Measurements from ENCODE around the gene PTPN11. TPM values are rescaled to one million over a fixed set of nuclear protein-coding genes. Genes with fewer than 3 reads are reported as not detected.

PTPN11 gene
- total and polyA plus RNA-seq, 2 experiments from 2014 or later: 78.0 to 89.5 TPM

DNA sequence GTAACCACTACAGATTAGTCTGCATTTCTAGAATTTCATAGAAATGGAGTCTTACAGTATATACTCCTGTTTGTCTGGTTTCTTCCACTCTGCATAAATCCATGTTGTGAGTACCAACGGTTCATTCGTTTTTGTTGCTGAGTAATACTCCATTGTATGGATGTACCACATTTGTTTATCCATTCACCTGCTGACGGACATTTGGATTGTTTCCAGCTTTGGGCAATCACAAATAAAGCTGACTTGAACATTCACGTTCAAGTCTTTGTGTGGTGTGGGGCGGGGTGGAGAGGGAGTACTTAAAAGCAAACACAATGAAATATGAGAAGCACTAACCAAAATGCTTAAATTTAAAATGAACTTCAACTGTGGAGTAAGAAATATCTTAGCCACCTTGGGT is 43.6 kb upstream of the PTPN11 start:
- in situ Hi-C loops (cut with MboI): loop anchor here (25.0 kb wide), 1 partner anchor 438 kb away; no protein-coding TSS in a partner anchor
- Histone ChIP-seq H3K36me3 (ENCODE audit: low read depth) (no peaks in the 10 kb centered on the region), H3F3A (ENCODE audit: insufficient read depth) (no peaks in the 10 kb centered on the region; the same call in 1 of the 2 replicates), H3K9ac (no peak overlapping the region), H3K4me2 (ENCODE audit: unreplicated experiment) (no peak overlapping the region), H3K27me3 (replicated peaks; ENCODE audit: insufficient read depth) (no peaks in the 10 kb centered on the region), H3K27ac (no peak overlapping the region), H3K79me2 (ENCODE audit: insufficient read depth) (peaks cover 100% of the 10 kb centered on the region), H4K20me1 (ENCODE audit: insufficient read depth) (no peaks in the 10 kb centered on the region), H3K9me2 (ENCODE audit: insufficient read depth) (no peaks in the 10 kb centered on the region), H2AFZ (no peak overlapping the region), H3K4me1 (ENCODE audit: insufficient read depth) (peaks cover 9% of the 10 kb centered on the region; the same call in 1 of the 2 replicates), H3K4me3 (no peak overlapping the region), H3K9me3 (ENCODE audit: low read depth) (no peaks in the 10 kb centered on the region)
- no peak for DNase-seq
- 78 to 80% methylated on average over 5 of the region's 5 CpGs for WGBS, 2 experiments (ENCODE audit: low coverage in 1 of 2, low lambda C conversion rate in 2 of 2, missing lambda C conversion rate in 2 of 2)
- TF ChIP-seq EZH2phosphoT487 (IDR thresholded peaks at IDR 0.05; ENCODE audit: insufficient read depth, low read depth) (no peak), EZH2 (IDR thresholded peaks at IDR 0.05; ENCODE audit: insufficient read depth, poor library complexity, severe bottlenecking) (no peak)

GRCh38 chr12:112380663-112381405 is 37.9 kb upstream of the PTPN11 start:
- Histone ChIP-seq H3K27me3 (replicated peaks; ENCODE audit: insufficient read depth) (no peaks in the 10 kb centered on the region), H3F3A (ENCODE audit: insufficient read depth) (no peaks in the 10 kb centered on the region; the same call in 1 of the 2 replicates), H3K9me2 (ENCODE audit: insufficient read depth) (no peaks in the 10 kb centered on the region), H3K27ac (peak overlapping the region; percentile 11; the same call in 1 of the 2 replicates), H3K9me3 (ENCODE audit: low read depth) (no peaks in the 10 kb centered on the region), H3K79me2 (ENCODE audit: insufficient read depth) (peaks cover 60% of the 10 kb centered on the region), H4K20me1 (ENCODE audit: insufficient read depth) (no peaks in the 10 kb centered on the region), H3K36me3 (ENCODE audit: low read depth) (no peaks in the 10 kb centered on the region), H3K9ac (peak overlapping the region; percentile 80), H3K4me2 (ENCODE audit: unreplicated experiment) (peak overlapping the region; percentile 90), H2AFZ (peak overlapping the region; percentile 100), H3K4me3 (peak overlapping the region; percentile 89), H3K4me1 (ENCODE audit: insufficient read depth) (0 out of 2 replicates have a peak, but pooled peaks cover 7% of the 10 kb centered on the region)
- in situ Hi-C loops (cut with MboI): loop anchor here (10.0 to 25.0 kb wide), 2 partner anchors 166 to 444 kb away; no protein-coding TSS in a partner anchor
- TF ChIP-seq EZH2 (IDR thresholded peaks at IDR 0.05; ENCODE audit: insufficient read depth, poor library complexity, severe bottlenecking): no peak
- no peak for TF ChIP-seq EZH2phosphoT487 (IDR thresholded peaks at IDR 0.05; ENCODE audit: insufficient read depth, low read depth)
- WGBS, 2 experiments (ENCODE audit: low coverage in 1 of 2, low lambda C conversion rate in 2 of 2, missing lambda C conversion rate in 2 of 2): 23 to 26% methylated on average over 34 of the region's 34 CpGs
- peak; percentile 41 for DNase-seq

DNA sequence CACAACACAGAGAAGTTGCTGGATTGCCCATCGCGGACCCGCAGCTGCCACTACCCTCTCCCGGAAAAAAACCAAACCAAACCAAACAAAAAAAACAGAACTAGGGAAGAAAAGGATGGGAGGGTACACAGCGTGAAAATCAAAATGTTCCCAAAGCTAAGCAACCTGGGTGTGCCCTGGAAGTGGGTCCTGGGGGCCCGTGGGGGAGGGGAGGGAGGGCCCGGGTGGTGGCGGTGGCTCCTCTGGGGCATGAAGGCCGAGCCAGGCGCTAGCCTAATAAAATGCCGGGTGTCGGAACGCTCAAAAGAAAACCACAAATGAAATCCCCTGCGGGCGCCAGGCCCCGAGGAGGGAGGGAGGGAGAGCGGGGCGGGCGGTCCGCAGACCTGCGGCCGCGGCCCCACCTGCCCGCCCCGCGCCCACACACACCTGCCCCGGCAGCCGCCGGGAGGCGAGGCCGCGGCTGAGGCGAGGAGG is 37.3 kb upstream of the PTPN11 start:
- no peaks in the 10 kb centered on the region for H3K9me3 ChIP-seq (ENCODE audit: low read depth)
- no peaks in the 10 kb centered on the region for H3K9me2 ChIP-seq (ENCODE audit: insufficient read depth)
- peak overlapping the region; percentile 26; the same call in 1 of the 2 replicates for H3K27ac ChIP-seq
- peak; percentile 49 for DNase-seq
- H3F3A ChIP-seq (ENCODE audit: insufficient read depth): no peaks in the 10 kb centered on the region; the same call in 1 of the 2 replicates
- peak overlapping the region; percentile 80 for H3K9ac ChIP-seq
- in situ Hi-C loops (cut with MboI): loop anchor here (10.0 to 25.0 kb wide), 2 partner anchors 167 to 444 kb away; no protein-coding TSS in a partner anchor
- H2AFZ ChIP-seq: peak overlapping the region; percentile 100
- 0 out of 2 replicates have a peak, but pooled peaks cover 7% of the 10 kb centered on the region for H3K4me1 ChIP-seq (ENCODE audit: insufficient read depth)
- TF ChIP-seq EZH2phosphoT487 (IDR thresholded peaks at IDR 0.05; ENCODE audit: insufficient read depth, low read depth): no peak
- TF ChIP-seq EZH2 (IDR thresholded peaks at IDR 0.05; ENCODE audit: insufficient read depth, poor library complexity, severe bottlenecking): no peak
- peak overlapping the region; percentile 89 for H3K4me3 ChIP-seq
- H4K20me1 ChIP-seq (ENCODE audit: insufficient read depth): no peaks in the 10 kb centered on the region
- peak overlapping the region; percentile 90 for H3K4me2 ChIP-seq (ENCODE audit: unreplicated experiment)
- H3K27me3 ChIP-seq (replicated peaks; ENCODE audit: insufficient read depth): no peaks in the 10 kb centered on the region
- WGBS, 2 experiments (ENCODE audit: low coverage in 1 of 2, low lambda C conversion rate in 2 of 2, missing lambda C conversion rate in 2 of 2): 0 to 2% methylated on average over 7 to 28 of the region's 33 CpGs
- H3K79me2 ChIP-seq (ENCODE audit: insufficient read depth): peaks cover 54% of the 10 kb centered on the region
- no peaks in the 10 kb centered on the region for H3K36me3 ChIP-seq (ENCODE audit: low read depth)

GRCh38 chr12:112381883-112382796 is 36.6 kb upstream of the PTPN11 start, which contains the start of gene HECTD4:
Gene HECTD4 (minus strand): TSS chr12:112382431. CDS start chr12:112382128, 303 bp downstream.
- no peaks in the 10 kb centered on the region for H4K20me1 ChIP-seq (ENCODE audit: insufficient read depth)
- peak within 1 kb of the TSS; percentile 26 for H3K27ac ChIP-seq
- peak; percentile 98 for DNase-seq
- H2AFZ ChIP-seq: peak within 1 kb of the TSS; percentile 100
- H3K79me2 ChIP-seq (ENCODE audit: insufficient read depth): peaks cover 47% of the 10 kb centered on the region
- peak within 1 kb of the TSS; percentile 80 for H3K9ac ChIP-seq
- TF ChIP-seq EZH2phosphoT487 (IDR thresholded peaks at IDR 0.05; ENCODE audit: insufficient read depth, low read depth): no peak
- TF ChIP-seq EZH2 (IDR thresholded peaks at IDR 0.05; ENCODE audit: insufficient read depth, poor library complexity, severe bottlenecking): no peak
- no peaks in the 10 kb centered on the region for H3K9me2 ChIP-seq (ENCODE audit: insufficient read depth)
- no peaks in the 10 kb centered on the region for H3K27me3 ChIP-seq (replicated peaks; ENCODE audit: insufficient read depth)
- H3K4me3 ChIP-seq: peak within 1 kb of the TSS; percentile 89
- peak within 1 kb of the TSS; percentile 90 for H3K4me2 ChIP-seq (ENCODE audit: unreplicated experiment)
- 0 to 1% methylated on average over 60 to 61 of the region's 106 CpGs for WGBS, 2 experiments (ENCODE audit: low coverage in 1 of 2, low lambda C conversion rate in 2 of 2, missing lambda C conversion rate in 2 of 2)
- no peaks in the 10 kb centered on the region for H3K36me3 ChIP-seq (ENCODE audit: low read depth)
- in situ Hi-C loops (cut with MboI): loop anchor here (10.0 to 25.0 kb wide), 2 partner anchors 167 to 445 kb away; no protein-coding TSS in a partner anchor
- H3K9me3 ChIP-seq (ENCODE audit: low read depth): no peaks in the 10 kb centered on the region
- H3F3A ChIP-seq (ENCODE audit: insufficient read depth): peaks cover 2% of the 10 kb centered on the region; the same call in 1 of the 2 replicates
- peaks cover 14% of the 10 kb centered on the region; the same call in 1 of the 2 replicates for H3K4me1 ChIP-seq (ENCODE audit: insufficient read depth)
